MM.1S (cell line): ENCODE measurements around the gene SCAF4.
"Not testable (repeated sequence)": the region's sequence is repeated elsewhere in the genome, so short reads cannot be mapped to it uniquely, and the experiment has no call there.

Experiments used
- DNase-seq: peaks from one replicate; pipeline ENCODE4 v3.0.0-alpha.2; 2015
- H2AFZ ChIP-seq: fragments of 300-600 bp; sonication (generic); 2 replicates; pipeline ENCODE4 v1.6.0; 2016; ENCODE audit warnings: antibody characterized with exemption, low read length
- H3F3A ChIP-seq: fragments of 300-600 bp; sonication (generic); 2 replicates; pipeline ENCODE4 v1.6.1; 2016; ENCODE audit warnings: mild to moderate bottlenecking, antibody characterized with exemption, low read length, moderate library complexity, mixed read lengths; ENCODE audit not compliant: insufficient read depth
- H3K27ac ChIP-seq: fragments of 300-600 bp; sonication (generic); 2 replicates; pipeline ENCODE4 v1.5.1; 2016; ENCODE audit warnings: mild to moderate bottlenecking, low read length
- H3K27me3 ChIP-seq: fragments of 300-600 bp; sonication (generic); replicated peaks from 2 replicates; pipeline ENCODE4 v1.6.0; 2016; ENCODE audit warnings: low read length; ENCODE audit not compliant: insufficient read depth
- H3K36me3 ChIP-seq: fragments of 300-600 bp; sonication (generic); replicated peaks from 2 replicates; pipeline ENCODE4 v1.6.1; 2016; ENCODE audit warnings: mild to moderate bottlenecking, low read length, mixed read lengths; ENCODE audit not compliant: insufficient read depth
- H3K4me1 ChIP-seq: fragments of 300-600 bp; sonication (generic); 2 replicates; pipeline ENCODE4 v1.6.1; 2016; ENCODE audit warnings: low read length, mixed read lengths
- H3K4me2 ChIP-seq: fragments of 300-600 bp; sonication (generic); 2 replicates; pipeline ENCODE4 v1.6.0; 2016; ENCODE audit warnings: low read depth, low read length
- H3K4me3 ChIP-seq: fragments of 300-600 bp; sonication (generic); 2 replicates; pipeline ENCODE4 v1.5.1; 2016; ENCODE audit warnings: low read length, mixed read lengths
- H3K79me2 ChIP-seq: fragments of 300-600 bp; sonication (generic); 2 replicates; pipeline ENCODE4 v1.6.1; 2016; ENCODE audit warnings: mixed run types, low read length, mixed read lengths
- H3K9ac ChIP-seq: fragments of 300-600 bp; sonication (generic); 2 replicates; pipeline ENCODE4 v1.6.1; 2016; ENCODE audit warnings: low read length, mixed read lengths
- H3K9me2 ChIP-seq: fragments of 300-600 bp; sonication (generic); replicated peaks from 2 replicates; pipeline ENCODE4 v1.6.1; 2016; ENCODE audit warnings: mild to moderate bottlenecking, low read length, mixed read lengths; ENCODE audit not compliant: insufficient read depth
- H3K9me3 ChIP-seq: fragments of 300-600 bp; sonication (generic); replicated peaks from 2 replicates; pipeline ENCODE4 v1.6.1; 2016; ENCODE audit warnings: mild to moderate bottlenecking, low read length, mixed read lengths; ENCODE audit not compliant: insufficient read depth
- H4K20me1 ChIP-seq: fragments of 300-600 bp; sonication (generic); 2 replicates; pipeline ENCODE4 v1.6.1; 2016; ENCODE audit warnings: mild to moderate bottlenecking, low read length, moderate library complexity, mixed read lengths; ENCODE audit not compliant: insufficient read depth
- EZH2 ChIP-seq: fragments of 300-600 bp; sonication (generic); optimal IDR thresholded peaks from 2 replicates; pipeline ENCODE3; 2017; ENCODE audit warnings: low read depth, mild to moderate bottlenecking, antibody characterized with exemption, low read length, mixed read lengths
- EZH2phosphoT487 ChIP-seq: fragments of 300-600 bp; sonication (generic); IDR thresholded peaks from 2 replicates; pipeline ENCODE4 v1.6.1; 2018; ENCODE audit warnings: antibody characterized with exemption, low read length
- TF ChIP-seq, protein P1 (sequence below): fragments of 300-600 bp; sonication (generic); IDR thresholded peaks from 2 replicates; pipeline ENCODE4 v1.5.1; 2016; ENCODE audit warnings: antibody characterized with exemption, low read length, mixed read lengths

Gene SCAF4

DNA sequence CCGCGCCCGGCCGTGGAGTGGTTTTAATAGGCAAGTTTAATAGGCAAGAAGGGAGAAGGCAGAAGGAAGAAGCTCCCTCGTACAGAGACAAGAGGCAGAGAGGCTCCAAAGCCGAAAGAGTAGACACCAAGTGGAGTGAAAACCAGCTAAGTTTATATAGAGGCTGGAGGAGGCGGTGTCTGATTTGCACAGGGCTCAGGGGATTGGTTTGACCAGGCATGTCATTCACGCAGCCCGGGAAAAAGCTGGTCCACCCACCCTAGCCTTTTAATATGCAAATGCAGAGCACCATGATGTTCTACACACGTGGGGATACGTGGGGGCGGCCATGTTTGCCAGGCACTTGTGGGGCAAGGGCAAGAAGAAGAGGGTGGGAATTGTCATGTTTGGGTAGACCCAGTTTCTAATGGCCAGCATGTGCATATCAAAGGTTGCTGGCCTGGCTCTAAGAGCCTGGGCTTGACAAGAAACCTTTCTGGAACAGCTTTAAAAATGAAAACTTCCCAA lies 90.4 kb downstream of the SCAF4 start:
- Histone ChIP-seq H3K4me3 (no peak overlapping the region), H3K9me2 (no peaks in the 10 kb centered on the region), H3K4me1 (no peaks in the 10 kb centered on the region), H3K27me3 (no peaks in the 10 kb centered on the region), H3K9ac (no peak overlapping the region), H2AFZ (no peak overlapping the region), H3K9me3 (no peaks in the 10 kb centered on the region), H3K27ac (no peak overlapping the region), H3K4me2 (no peak overlapping the region), H3K36me3 (no peaks in the 10 kb centered on the region), H3K79me2 (no peaks in the 10 kb centered on the region), H4K20me1 (no peaks in the 10 kb centered on the region), H3F3A (no peaks in the 10 kb centered on the region)
- no peak for TF ChIP-seq EZH2
- TF ChIP-seq EZH2phosphoT487, result no peak
- TF ChIP-seq, protein P1, sequence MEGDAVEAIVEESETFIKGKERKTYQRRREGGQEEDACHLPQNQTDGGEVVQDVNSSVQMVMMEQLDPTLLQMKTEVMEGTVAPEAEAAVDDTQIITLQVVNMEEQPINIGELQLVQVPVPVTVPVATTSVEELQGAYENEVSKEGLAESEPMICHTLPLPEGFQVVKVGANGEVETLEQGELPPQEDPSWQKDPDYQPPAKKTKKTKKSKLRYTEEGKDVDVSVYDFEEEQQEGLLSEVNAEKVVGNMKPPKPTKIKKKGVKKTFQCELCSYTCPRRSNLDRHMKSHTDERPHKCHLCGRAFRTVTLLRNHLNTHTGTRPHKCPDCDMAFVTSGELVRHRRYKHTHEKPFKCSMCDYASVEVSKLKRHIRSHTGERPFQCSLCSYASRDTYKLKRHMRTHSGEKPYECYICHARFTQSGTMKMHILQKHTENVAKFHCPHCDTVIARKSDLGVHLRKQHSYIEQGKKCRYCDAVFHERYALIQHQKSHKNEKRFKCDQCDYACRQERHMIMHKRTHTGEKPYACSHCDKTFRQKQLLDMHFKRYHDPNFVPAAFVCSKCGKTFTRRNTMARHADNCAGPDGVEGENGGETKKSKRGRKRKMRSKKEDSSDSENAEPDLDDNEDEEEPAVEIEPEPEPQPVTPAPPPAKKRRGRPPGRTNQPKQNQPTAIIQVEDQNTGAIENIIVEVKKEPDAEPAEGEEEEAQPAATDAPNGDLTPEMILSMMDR, result no peak
- DNase-seq, result no peak

DNA sequence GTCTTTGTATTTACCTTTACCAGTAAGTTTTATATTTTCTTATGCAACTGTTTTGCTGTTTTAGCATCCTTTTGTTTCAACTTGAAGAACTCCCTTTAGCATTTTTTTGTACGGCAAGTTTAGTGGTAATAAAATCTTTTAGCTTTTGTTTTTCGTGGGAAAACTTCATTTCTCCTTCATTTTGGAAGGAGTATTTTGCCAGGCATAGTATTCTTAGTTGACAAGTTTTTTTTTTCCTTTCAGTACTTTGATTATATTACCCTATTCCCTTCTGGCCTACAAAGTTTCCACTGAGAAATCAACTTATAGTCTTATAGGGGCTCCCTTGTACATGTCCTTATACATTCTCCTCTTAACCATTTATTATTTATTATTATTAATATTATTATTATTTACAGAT lies 95.0 kb downstream of the SCAF4 start:
- H3K79me2 ChIP-seq, result no peaks in the 10 kb centered on the region
- H4K20me1 ChIP-seq, result no peaks in the 10 kb centered on the region
- no peaks in the 10 kb centered on the region for H3K36me3 ChIP-seq
- H3K9me2 ChIP-seq, result no peaks in the 10 kb centered on the region
- H3F3A ChIP-seq, result no peaks in the 10 kb centered on the region
- no peak overlapping the region for H3K27ac ChIP-seq
- H3K4me3 ChIP-seq, result no peak overlapping the region
- H3K27me3 ChIP-seq, result no peaks in the 10 kb centered on the region
- no peaks in the 10 kb centered on the region for H3K4me1 ChIP-seq
- H3K4me2 ChIP-seq, result no peak overlapping the region
- no peak for DNase-seq
- H3K9me3 ChIP-seq, result no peaks in the 10 kb centered on the region
- no peak overlapping the region for H2AFZ ChIP-seq
- H3K9ac ChIP-seq, result no peak overlapping the region
- no peak for TF ChIP-seq EZH2phosphoT487
- TF ChIP-seq, protein P1, result no peak
- TF ChIP-seq EZH2, result no peak

DNA sequence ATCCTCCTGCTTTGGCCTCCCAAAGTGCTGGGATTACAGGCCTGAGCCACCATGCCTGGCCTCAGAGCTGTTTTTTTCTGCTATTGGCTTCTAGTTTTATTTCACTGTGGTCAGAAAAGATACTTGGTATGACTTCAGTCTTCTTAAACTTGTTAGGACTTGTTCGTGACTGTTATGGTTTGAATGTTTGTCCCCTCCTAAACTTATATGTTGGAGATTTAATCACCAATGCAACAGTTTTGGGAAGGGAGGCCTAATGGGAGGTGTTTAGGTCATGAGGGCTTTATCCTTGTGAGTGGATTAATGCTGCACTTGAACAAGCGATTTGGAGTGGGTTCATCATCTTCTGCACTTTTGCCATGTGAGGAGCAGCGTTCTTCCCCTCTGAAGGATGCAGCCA lies 96.9 kb downstream of the SCAF4 start:
- Histone ChIP-seq H2AFZ (no peak overlapping the region), H3F3A (no peaks in the 10 kb centered on the region), H3K4me3 (no peak overlapping the region), H3K27me3 (no peaks in the 10 kb centered on the region), H3K79me2 (no peaks in the 10 kb centered on the region), H3K27ac (no peak overlapping the region), H3K9me2 (no peaks in the 10 kb centered on the region), H3K4me2 (no peak overlapping the region), H3K36me3 (no peaks in the 10 kb centered on the region), H3K9ac (no peak overlapping the region), H4K20me1 (no peaks in the 10 kb centered on the region), H3K9me3 (no peaks in the 10 kb centered on the region), H3K4me1 (no peaks in the 10 kb centered on the region)
- no peak for DNase-seq
- TF ChIP-seq EZH2phosphoT487, result no peak
- TF ChIP-seq, protein P1, result no peak
- TF ChIP-seq EZH2, result no peak

DNA sequence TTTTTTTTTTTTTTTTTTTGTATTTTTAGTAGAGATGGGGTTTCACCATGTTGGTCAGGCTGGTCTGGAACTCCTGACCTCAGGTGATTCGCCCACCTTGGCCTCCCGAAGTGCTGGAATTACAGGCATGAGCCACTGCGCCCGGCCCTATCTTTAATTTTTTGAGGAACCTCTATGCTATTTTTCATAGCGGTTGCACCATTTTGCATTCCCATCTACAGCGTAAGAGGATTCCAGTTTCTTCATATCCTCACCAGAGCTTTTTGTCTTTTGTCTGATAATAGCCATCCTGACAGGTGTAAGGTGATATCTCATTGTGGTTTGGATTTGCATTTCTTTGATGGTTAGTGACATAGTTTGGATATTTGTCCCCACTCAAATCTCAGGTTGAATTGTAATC lies 100.0 kb downstream of the SCAF4 start:
- H3F3A ChIP-seq, H3K27ac ChIP-seq, DNase-seq, H3K4me2 ChIP-seq, H3K36me3 ChIP-seq, H4K20me1 ChIP-seq, H3K4me3 ChIP-seq, H3K79me2 ChIP-seq, H3K9me2 ChIP-seq, H3K27me3 ChIP-seq, H2AFZ ChIP-seq, H3K9ac ChIP-seq, H3K4me1 ChIP-seq, H3K9me3 ChIP-seq: not testable (repeated sequence)
